Measurements from ENCODE around the gene FBXW8. TPM values are rescaled to one million over a fixed set of nuclear protein-coding genes. Genes with fewer than 3 reads are reported as not detected.

The FBXW8 gene
- total RNA-seq, 1 experiment from 2014 or later: 15.6 TPM

GRCh38 chr12:116978791-116979508 lies 68.2 kb downstream of the FBXW8 start:
- TF ChIP-seq NR1H2 (CRISPR knock-in tag; IDR thresholded peaks at IDR 0.05) (no peak), ZNF671 (CRISPR knock-in tag; IDR thresholded peaks at IDR 0.05) (no peak), NFYB (CRISPR knock-in tag; conservative IDR thresholded peaks at IDR 0.05; ENCODE audit: low read depth) (no peak)

GRCh38 chr12:116980083-116980482 lies 69.3 kb downstream of the FBXW8 start:
- ATAC-seq: no peak
- CTCF ChIA-PET: no interaction called here
- no peaks in the 10 kb centered on the region for H3K9me3 Mint-ChIP-seq

More at GRCh38 chr12:116978791-116979508, 68.2 kb downstream of the FBXW8 start:
- no peak for DNase-seq (ENCODE audit: low spot score)
- Mint-ChIP-seq H3K27ac (no peak overlapping the region), H3K27me3 (ENCODE audit: low read depth) (no peaks in the 10 kb centered on the region), H3K4me3 (no peak overlapping the region), H3K9me3 (no peaks in the 10 kb centered on the region), H3K4me1 (peaks cover 38% of the 10 kb centered on the region), H3K36me3 (no peaks in the 10 kb centered on the region)
- ChIA-PET CTCF (no interaction called here), POLR2A (no interaction called here)
- no peak for ATAC-seq

More at GRCh38 chr12:116980083-116980482, 69.3 kb downstream of the FBXW8 start:
- TF ChIP-seq SMAD3 (CRISPR knock-in tag; IDR thresholded peaks at IDR 0.05; ENCODE audit: borderline replicate concordance): no peak
- TF ChIP-seq IRF1 (CRISPR knock-in tag; IDR thresholded peaks at IDR 0.05): no peak
- no peak for TF ChIP-seq FOXP1 (CRISPR knock-in tag; IDR thresholded peaks at IDR 0.05; ENCODE audit: borderline replicate concordance)
- no peak for TF ChIP-seq ZNF317 (CRISPR knock-in tag; IDR thresholded peaks at IDR 0.05; ENCODE audit: borderline replicate concordance, low read depth)
- no peak for TF ChIP-seq ZNF121 (CRISPR knock-in tag; IDR thresholded peaks at IDR 0.05)
- no peak for TF ChIP-seq SMAD4 (CRISPR knock-in tag; IDR thresholded peaks at IDR 0.05)
- TF ChIP-seq TP53 (CRISPR knock-in tag; IDR thresholded peaks at IDR 0.05): no peak
- no peak for TF ChIP-seq EMX1 (CRISPR knock-in tag; IDR thresholded peaks at IDR 0.05)
- no peak for TF ChIP-seq ARID4B (CRISPR knock-in tag; IDR thresholded peaks at IDR 0.05; ENCODE audit: borderline replicate concordance)
- no peak for TF ChIP-seq MXD4 (CRISPR knock-in tag; IDR thresholded peaks at IDR 0.05; ENCODE audit: borderline replicate concordance)
- no peak for TF ChIP-seq ZMAT4 (CRISPR knock-in tag; IDR thresholded peaks at IDR 0.05)
- no peak for TF ChIP-seq ZNF671 (CRISPR knock-in tag; IDR thresholded peaks at IDR 0.05)
- DNase-seq (ENCODE audit: low spot score): no peak
- Mint-ChIP-seq H3K27ac (no peak overlapping the region), H3K4me1 (peaks cover 38% of the 10 kb centered on the region), H3K27me3 (ENCODE audit: low read depth) (no peaks in the 10 kb centered on the region), H3K36me3 (peaks cover under 1% of the 10 kb centered on the region; the same call in 1 of the 2 replicates), H3K4me3 (no peak overlapping the region)
- POLR2A ChIA-PET: no interaction called here

All from WTC11 (cell line).